Endothelial cell (in vitro differentiated cells): ENCODE measurements around the gene PCDHGA4. TPM values are rescaled to one million over a fixed set of nuclear protein-coding genes. Genes with fewer than 3 reads are reported as not detected.

ENCODE experiments used
- DNase-seq: peaks from one replicate; pipeline ENCODE4 v3.0.0; 2021; ENCODE audit warnings: low spot score
- H3K27ac Mint-ChIP-seq: one replicate; pipeline ENCODE4 v1.8.0; 2021; ENCODE audit warnings: mixed read lengths, inconsistent platforms; ENCODE audit not compliant: unreplicated experiment
- H3K27me3 Mint-ChIP-seq: one replicate; pipeline ENCODE4 v1.8.0; 2021; ENCODE audit warnings: mild to moderate bottlenecking, moderate library complexity, mixed read lengths, inconsistent platforms; ENCODE audit not compliant: unreplicated experiment
- H3K36me3 Mint-ChIP-seq: one replicate; pipeline ENCODE4 v1.8.0; 2021; ENCODE audit warnings: mild to moderate bottlenecking, low read depth, mixed read lengths, inconsistent platforms; ENCODE audit not compliant: unreplicated experiment
- H3K4me1 Mint-ChIP-seq: one replicate; pipeline ENCODE4 v1.8.0; 2021; ENCODE audit warnings: mild to moderate bottlenecking, mixed read lengths, inconsistent platforms; ENCODE audit not compliant: unreplicated experiment
- H3K4me3 Mint-ChIP-seq: one replicate; pipeline ENCODE4 v1.8.0; 2021; ENCODE audit warnings: mild to moderate bottlenecking, mixed read lengths, inconsistent platforms; ENCODE audit not compliant: unreplicated experiment
- H3K9me3 Mint-ChIP-seq: one replicate; pipeline ENCODE4 v1.8.0; 2021; ENCODE audit warnings: mixed read lengths, inconsistent platforms; ENCODE audit not compliant: unreplicated experiment
- CTCF ChIP-seq: fragments of 200-600 bp; sonication (generic); IDR thresholded peaks from one replicate; pipeline ENCODE4 v1.5.0; 2021; ENCODE audit warnings: antibody characterized with exemption; ENCODE audit not compliant: unreplicated experiment
- total RNA-seq: library from RNA; stranded (reverse); fragmentation: NEBNext Ultra II Directional; extraction: Animal tissue kit (Norgen Biotek cat#: 25700); gene quantifications from one replicate; pipeline ENCODE4 v1.2.1, GENCODE V29; 2021; ENCODE audit not compliant: unreplicated experiment

The PCDHGA4 gene
- total RNA-seq, 1 donor from 2014 or later: 2.0 TPM

- TF ChIP-seq CTCF: no peak
- H3K27ac Mint-ChIP-seq: no peak overlapping the region
- H3K36me3 Mint-ChIP-seq: peaks cover 58% of the 10 kb centered on the region
- H3K27me3 Mint-ChIP-seq: peaks cover 10% of the 10 kb centered on the region
- H3K4me3 Mint-ChIP-seq: peak overlapping the region; percentile 15
- H3K9me3 Mint-ChIP-seq: peaks cover 31% of the 10 kb centered on the region
- peaks cover 7% of the 10 kb centered on the region for H3K4me1 Mint-ChIP-seq
- no peak for DNase-seq
These were observed 11.4 kb downstream of the PCDHGA4 start for GRCh38 chr5:141366016-141366896.

- DNase-seq: no peak
- Mint-ChIP-seq H3K9me3 (peaks cover 28% of the 10 kb centered on the region), H3K36me3 (peaks cover 56% of the 10 kb centered on the region), H3K4me3 (peak within 1 kb of the TSS; percentile 76), H3K4me1 (no peaks in the 10 kb centered on the region), H3K27me3 (peaks cover 2% of the 10 kb centered on the region), H3K27ac (no peak within 1 kb of the TSS)
- TF ChIP-seq CTCF: no peak
These were observed 15.4 kb downstream of the PCDHGA4 start, which contains the start of gene PCDHGB3 for GRCh38 chr5:141369994-141370848. TSS of gene PCDHGB3 (plus strand) at chr5:141370242. CDS start at chr5:141370395, 153 bp downstream.

GRCh38 chr5:141371572-141372475, 17.0 kb downstream of the PCDHGA4 start:
- Mint-ChIP-seq H3K4me1 (no peaks in the 10 kb centered on the region), H3K36me3 (peaks cover 55% of the 10 kb centered on the region), H3K9me3 (peaks cover 27% of the 10 kb centered on the region), H3K27me3 (peaks cover 2% of the 10 kb centered on the region), H3K4me3 (peak overlapping the region; percentile 83), H3K27ac (no peak overlapping the region)
- no peak for TF ChIP-seq CTCF
- no peak for DNase-seq

GRCh38 chr5:141373673-141374317, 19.0 kb downstream of the PCDHGA4 start, which contains the start of gene PCDHGA6:
TSS of gene PCDHGA6 (plus strand) at chr5:141373891. CDS start at chr5:141374084, 193 bp downstream.
- Mint-ChIP-seq H3K9me3 (peaks cover 27% of the 10 kb centered on the region), H3K27ac (no peak within 1 kb of the TSS), H3K4me3 (peak within 1 kb of the TSS; percentile 73), H3K27me3 (peaks cover 2% of the 10 kb centered on the region), H3K4me1 (no peaks in the 10 kb centered on the region), H3K36me3 (peaks cover 62% of the 10 kb centered on the region)
- no peak for TF ChIP-seq CTCF
- DNase-seq: no peak
